ENCODE measurements around the gene RPL4.

The RPL4 gene

GRCh38 chr15:66504563-66505429 lies at the start of gene RPL4, which contains the start of gene ZWILCH:
RPL4 (minus strand) TSS chr15:66504855; CDS start chr15:66504790, 65 bp downstream.
ZWILCH (plus strand) TSS chr15:66505326; CDS start chr15:66505339, 13 bp downstream.
- DNase-seq (ENCODE audit: extremely low spot score): peak; percentile 81
- no peak for TF ChIP-seq CTCF (IDR thresholded peaks at IDR 0.05; ENCODE audit: control extremely low read depth, extremely low read depth, low read depth, missing control alignments)
- POLR2A ChIA-PET: interaction anchor here (0.6 to 1.0 kb wide), 2 partner anchors 10 to 116 kb away, joined by 4 to 5 read pairs; no protein-coding TSS in a partner anchor
- CTCF ChIA-PET: interaction anchor here (1.0 to 1.2 kb wide), 2 partner anchors 30 to 92 kb away, joined by 3 read pairs; no protein-coding TSS in a partner anchor

GRCh38 chr15:66545255-66545654 lies 40.6 kb upstream of the RPL4 start:
- POLR2A ChIA-PET: no interaction called here
- no peak for TF ChIP-seq CTCF (IDR thresholded peaks at IDR 0.05; ENCODE audit: control extremely low read depth, extremely low read depth, low read depth, missing control alignments)

GRCh38 chr15:66542896-66543295 lies 38.2 kb upstream of the RPL4 start:
- TF ChIP-seq CTCF (IDR thresholded peaks at IDR 0.05; ENCODE audit: control extremely low read depth, extremely low read depth, low read depth, missing control alignments): no peak
- no peak for DNase-seq (ENCODE audit: extremely low spot score)
- POLR2A ChIA-PET: no interaction called here
- CTCF ChIA-PET: interaction anchor here (0.9 kb wide), 1 partner anchor 11 kb away, joined by 3 read pairs; no protein-coding TSS in a partner anchor

More at GRCh38 chr15:66545255-66545654, 40.6 kb upstream of the RPL4 start:
- CTCF ChIA-PET: no interaction called here
- no peak for DNase-seq (ENCODE audit: extremely low spot score)

GRCh38 chr15:66535056-66535455 lies 30.4 kb upstream of the RPL4 start:
- ChIA-PET POLR2A (no interaction called here), CTCF (interaction anchor here (1.2 kb wide), 1 partner anchor 369 kb away, joined by 3 read pairs; no protein-coding TSS in a partner anchor)
- no peak for DNase-seq (ENCODE audit: extremely low spot score)
- TF ChIP-seq CTCF (IDR thresholded peaks at IDR 0.05; ENCODE audit: control extremely low read depth, extremely low read depth, low read depth, missing control alignments): no peak

- no peak for DNase-seq (ENCODE audit: extremely low spot score)
- ChIA-PET CTCF (interaction anchor here (1.3 to 1.6 kb wide), 2 partner anchors 15 to 18 kb away, joined by 3 to 4 read pairs; no protein-coding TSS in a partner anchor), POLR2A (no interaction called here)
- no peak for TF ChIP-seq CTCF (IDR thresholded peaks at IDR 0.05; ENCODE audit: control extremely low read depth, extremely low read depth, low read depth, missing control alignments)
These were observed 20.2 kb upstream of the RPL4 start for GRCh38 chr15:66524838-66525237.

GRCh38 chr15:66523926-66524325 lies 19.3 kb upstream of the RPL4 start:
- ChIA-PET CTCF (interaction anchor here (0.8 to 1.6 kb wide), 4 partner anchors 16 to 27 kb away, joined by 3 to 4 read pairs (median 3); partner anchors contain the start of gene SNAPC5), POLR2A (no interaction called here)
- TF ChIP-seq CTCF (IDR thresholded peaks at IDR 0.05; ENCODE audit: control extremely low read depth, extremely low read depth, low read depth, missing control alignments): no peak
- DNase-seq (ENCODE audit: extremely low spot score): no peak
